B cell (primary cell): ENCODE data around the gene MDM1. TPM values are rescaled to one million over a fixed set of nuclear protein-coding genes. Genes with fewer than 3 reads are reported as not detected.

Experiments used
- polyA plus RNA-seq: library from polyadenylated mRNA; depleted of rRNA; stranded (reverse); fragments of >200 nt; gene quantifications from 2 replicates; pipeline ENCODE4 v1.2.3, GENCODE V29; 2012
- total RNA-seq, 2 donors: library from RNA; stranded (reverse); fragments of 120-200 nt in 1 of 2; gene quantifications; 1 replicate in 1 of 2; 2 replicates in 1 of 2; pipeline versions ENCODE4 v1.2.3 to v1.2.4, GENCODE V29; 2013 to 2022

The MDM1 gene
- total and polyA plus RNA-seq, 2 donors (not counting 1 experiment from before 2014, with no cell fraction given): 13.9 to 38.3 TPM

Other genes starting within 250 kb of the MDM1 start
- not detected in 2 replicates for gene IFNG, start 172.6 kb downstream of the MDM1 start, total RNA-seq
- 0.24 and 0.29 TPM in 2 replicates for gene IFNG, start 172.6 kb downstream of the MDM1 start, polyA plus RNA-seq
- gene IL26, start 106.6 kb downstream of the MDM1 start, total RNA-seq: not detected in 2 replicates
- not detected in 2 replicates for gene IL26, start 106.6 kb downstream of the MDM1 start, polyA plus RNA-seq
- not detected in 2 replicates for gene IL22, start 78.8 kb downstream of the MDM1 start, total RNA-seq
- gene IL22, start 78.8 kb downstream of the MDM1 start, polyA plus RNA-seq: not detected in 2 replicates